Mucosa of rectum (tissue), 2 donors: ENCODE results near the gene SMC6.

Experiments
- H3K27ac ChIP-seq, 2 donors: one replicate each; pipeline ENCODE4 v1.7.0; 2013; ENCODE audit warnings: inconsistent platforms in 2 of 2, low read depth in 2 of 2, low read length in 2 of 2
- H3K27me3 ChIP-seq, 2 donors: one replicate each; pipeline ENCODE4 v1.7.0; 2013; ENCODE audit warnings: low read length in 2 of 2; ENCODE audit not compliant: control insufficient read depth in 2 of 2, insufficient read depth in 2 of 2
- H3K36me3 ChIP-seq, 2 donors: one replicate each; pipeline ENCODE4 v1.7.0; 2013; ENCODE audit warnings: low read length in 2 of 2; ENCODE audit not compliant: control insufficient read depth in 2 of 2, insufficient read depth in 2 of 2
- H3K4me1 ChIP-seq, 2 donors: one replicate each; pipeline ENCODE4 v1.7.0; 2013; ENCODE audit warnings: low read length in 2 of 2, mild to moderate bottlenecking in 1 of 2; ENCODE audit not compliant: control insufficient read depth in 2 of 2, insufficient read depth in 2 of 2
- H3K4me3 ChIP-seq, 2 donors: one replicate each; pipeline ENCODE4 v1.7.0; 2013; ENCODE audit warnings: low read length in 2 of 2
- H3K9ac ChIP-seq, 2 donors: one replicate each; pipeline ENCODE4 v1.7.0; 2013; ENCODE audit warnings: low read length in 2 of 2, low read depth in 1 of 2, mild to moderate bottlenecking in 1 of 2
- H3K9me3 ChIP-seq, 2 donors: one replicate each; pipeline ENCODE4 v1.7.0; 2013; ENCODE audit warnings: low read length in 2 of 2; ENCODE audit not compliant: control insufficient read depth in 2 of 2
- donor health status: healthy.
- donor health status: Normal muscosa, but diverticular disease.

The SMC6 gene

DNA sequence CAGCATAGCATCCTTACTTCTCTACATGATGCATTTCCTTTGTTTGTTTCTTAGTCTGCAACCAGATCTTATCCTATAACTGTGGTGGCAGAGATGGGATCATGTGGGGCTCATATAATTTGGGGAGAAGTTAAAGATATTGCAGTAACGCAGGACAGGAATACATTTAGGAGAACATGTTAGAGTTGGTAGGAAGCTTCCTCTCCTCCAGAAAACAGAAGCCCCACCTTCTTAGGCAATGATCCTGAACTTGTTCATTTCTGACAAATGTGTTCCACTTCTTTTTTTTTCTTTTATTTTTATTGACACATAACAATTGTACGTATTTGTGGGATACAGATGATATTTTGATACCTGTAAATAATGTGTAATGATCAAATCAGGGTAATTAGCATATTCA lies 113.2 kb downstream of the SMC6 start:
- H3K9ac ChIP-seq, result no peak overlapping the region
- H3K4me1 ChIP-seq, result peaks cover 0 to 3% of the 10 kb centered on the region in 2 donors
- H3K27me3 ChIP-seq, result no peaks in the 10 kb centered on the region
- H3K9me3 ChIP-seq, result no peaks in the 10 kb centered on the region
- no peaks in the 10 kb centered on the region for H3K36me3 ChIP-seq
- H3K27ac ChIP-seq, result no peak overlapping the region
- no peak overlapping the region for H3K4me3 ChIP-seq

DNA sequence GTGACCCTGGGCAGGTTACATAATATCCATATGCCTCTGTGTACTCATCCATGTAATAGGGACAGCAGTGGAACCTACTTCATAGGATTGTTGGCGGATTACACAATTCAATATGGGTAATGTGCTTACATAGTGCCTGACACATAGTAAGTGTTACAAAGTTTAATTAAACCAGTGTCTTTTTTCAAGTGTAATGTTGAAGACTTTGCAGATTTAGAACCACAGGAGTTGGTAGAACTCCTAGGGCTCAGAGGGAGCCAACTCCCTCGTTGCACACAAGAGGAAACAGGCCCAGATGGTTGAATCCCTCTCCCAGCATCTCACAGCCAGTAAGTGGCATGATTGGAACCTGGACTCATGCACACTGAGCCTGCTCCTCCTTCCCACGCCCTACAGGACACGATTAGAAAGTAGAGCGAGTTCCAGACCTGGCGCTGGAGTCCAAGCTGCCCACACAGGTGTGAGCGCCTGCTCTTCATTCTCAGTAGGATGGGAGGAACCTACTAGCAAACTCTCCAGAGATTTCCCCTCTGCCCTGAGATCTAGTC lies 115.3 kb downstream of the SMC6 start:
- no peaks in the 10 kb centered on the region for H3K36me3 ChIP-seq
- H3K9ac ChIP-seq, result no peak overlapping the region
- H3K4me3 ChIP-seq, result no peak overlapping the region
- H3K27ac ChIP-seq, result no peak overlapping the region
- no peaks in the 10 kb centered on the region for H3K9me3 ChIP-seq
- H3K27me3 ChIP-seq, result no peaks in the 10 kb centered on the region
- no peaks in the 10 kb centered on the region for H3K4me1 ChIP-seq

DNA sequence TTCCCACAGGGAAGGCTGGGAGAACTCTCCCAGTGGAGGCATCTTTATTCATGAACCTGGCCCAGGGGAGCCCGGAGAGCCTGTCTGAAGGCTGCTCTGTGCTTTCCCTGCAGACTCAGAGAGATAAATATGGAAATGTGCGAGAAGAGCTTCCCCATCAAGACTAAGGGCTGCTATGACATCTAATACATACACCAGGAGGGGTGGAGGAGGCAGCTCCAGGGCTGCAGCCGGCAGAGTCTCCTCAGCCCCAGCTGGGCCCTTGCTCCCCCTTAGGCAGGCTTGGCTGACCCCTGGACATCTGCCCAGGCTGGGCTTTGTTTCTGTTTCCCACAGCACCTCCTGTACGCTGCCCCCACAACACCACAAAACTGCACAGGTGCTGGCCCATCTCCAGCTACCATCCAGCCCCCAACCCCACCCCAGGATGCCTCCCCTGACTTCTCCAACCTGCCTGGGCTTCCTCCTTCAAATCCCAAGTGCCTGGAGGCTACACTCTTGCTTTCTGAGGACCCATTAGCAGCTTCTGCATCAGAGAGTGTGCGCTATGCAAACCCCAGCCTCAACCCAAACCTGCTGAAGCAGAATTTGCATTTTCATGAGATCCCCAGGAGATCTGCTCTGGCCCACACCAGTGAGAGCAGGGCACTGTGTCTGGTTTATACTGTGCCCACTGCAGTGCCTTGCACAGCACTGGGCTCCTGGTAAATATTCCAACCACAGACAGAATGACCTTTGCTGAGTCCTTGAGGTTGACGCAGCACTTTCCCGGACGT lies 116.3 kb downstream of the SMC6 start:
- Histone ChIP-seq H3K36me3 (no peaks in the 10 kb centered on the region), H3K27ac (no peak overlapping the region), H3K4me1 (no peaks in the 10 kb centered on the region), H3K27me3 (no peaks in the 10 kb centered on the region), H3K4me3 (no peak overlapping the region), H3K9me3 (no peaks in the 10 kb centered on the region), H3K9ac (no peak overlapping the region)

- H3K27me3 ChIP-seq, result no peaks in the 10 kb centered on the region
- no peaks in the 10 kb centered on the region for H3K4me1 ChIP-seq
- H3K27ac ChIP-seq, result no peak overlapping the region
- H3K9ac ChIP-seq, result no peak overlapping the region
- no peak overlapping the region for H3K4me3 ChIP-seq
- no peaks in the 10 kb centered on the region for H3K36me3 ChIP-seq
- no peaks in the 10 kb centered on the region for H3K9me3 ChIP-seq
Measured at GRCh38 chr2:17636257-17636656, 117.4 kb downstream of the SMC6 start.

- Histone ChIP-seq H3K9ac (no peak overlapping the region), H3K9me3 (no peaks in the 10 kb centered on the region), H3K27ac (no peak overlapping the region), H3K4me3 (no peak overlapping the region), H3K4me1 (no peaks in the 10 kb centered on the region), H3K36me3 (no peaks in the 10 kb centered on the region), H3K27me3 (no peaks in the 10 kb centered on the region)
Measured at GRCh38 chr2:17634997-17635396, 118.6 kb downstream of the SMC6 start.

GRCh38 chr2:17630089-17630488 lies 123.5 kb downstream of the SMC6 start:
- Histone ChIP-seq H3K36me3 (no peaks in the 10 kb centered on the region), H3K27ac (no peak overlapping the region)

GRCh38 chr2:17628349-17629261 lies 125.0 kb downstream of the SMC6 start:
- Histone ChIP-seq H3K27ac (no peak overlapping the region), H3K9ac (no peak overlapping the region), H3K36me3 (no peaks in the 10 kb centered on the region), H3K9me3 (no peaks in the 10 kb centered on the region), H3K4me1 (no peaks in the 10 kb centered on the region), H3K4me3 (no peak overlapping the region), H3K27me3 (no peaks in the 10 kb centered on the region)

More at GRCh38 chr2:17630089-17630488, 123.5 kb downstream of the SMC6 start:
- Histone ChIP-seq H3K9ac (no peak overlapping the region), H3K4me1 (no peaks in the 10 kb centered on the region), H3K27me3 (no peaks in the 10 kb centered on the region), H3K4me3 (no peak overlapping the region), H3K9me3 (no peaks in the 10 kb centered on the region)

- no peaks in the 10 kb centered on the region for H3K27me3 ChIP-seq
- no peak overlapping the region for H3K27ac ChIP-seq
- no peaks in the 10 kb centered on the region for H3K4me1 ChIP-seq
- H3K4me3 ChIP-seq, result no peak overlapping the region
- no peaks in the 10 kb centered on the region for H3K36me3 ChIP-seq
- H3K9ac ChIP-seq, result no peak overlapping the region
- H3K9me3 ChIP-seq, result no peaks in the 10 kb centered on the region
Measured at GRCh38 chr2:17627434-17627833, 126.2 kb downstream of the SMC6 start.

DNA sequence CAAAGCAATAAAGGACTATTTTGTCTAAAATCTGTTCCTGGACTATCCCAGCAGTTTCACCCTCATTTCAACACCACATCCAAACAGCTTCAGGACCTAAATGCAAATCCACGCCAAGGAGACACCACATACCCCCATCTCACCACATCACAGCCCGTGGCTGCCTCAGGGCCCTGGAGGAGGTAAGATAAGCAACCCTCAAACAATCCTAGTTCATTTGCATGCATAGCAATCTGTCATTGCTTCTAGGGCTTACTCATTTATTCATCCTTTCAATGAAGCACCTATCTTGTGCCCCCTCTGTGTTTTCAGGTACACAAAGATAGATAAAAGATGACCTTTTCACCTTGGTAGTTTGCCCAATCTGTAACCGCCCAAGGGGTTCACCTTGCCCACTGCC lies 126.6 kb downstream of the SMC6 start:
- H3K4me3 ChIP-seq, result no peak overlapping the region
- H3K27me3 ChIP-seq, result no peaks in the 10 kb centered on the region
- H3K9ac ChIP-seq, result no peak overlapping the region
- no peaks in the 10 kb centered on the region for H3K4me1 ChIP-seq
- no peaks in the 10 kb centered on the region for H3K9me3 ChIP-seq
- no peak overlapping the region for H3K27ac ChIP-seq
- H3K36me3 ChIP-seq, result no peaks in the 10 kb centered on the region

DNA sequence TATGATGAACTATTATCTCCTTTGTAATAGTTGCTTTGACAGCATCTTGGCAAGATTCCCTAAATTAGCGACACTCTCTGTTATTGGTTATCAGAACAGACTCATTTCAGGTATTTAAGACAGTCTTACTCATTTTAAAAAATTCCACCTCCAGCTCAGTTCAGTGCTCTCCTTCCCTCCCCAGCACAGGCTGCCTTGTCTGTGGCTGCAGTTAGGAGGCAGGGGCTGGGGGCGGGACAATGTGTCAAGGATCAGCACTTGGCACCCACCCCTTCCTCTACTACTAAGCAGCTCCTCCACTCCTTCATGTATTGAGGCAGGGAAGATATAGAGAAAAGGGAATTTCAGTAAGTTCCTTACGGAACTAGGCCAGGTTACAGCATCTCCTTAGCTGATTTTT lies 128.2 kb downstream of the SMC6 start:
- no peaks in the 10 kb centered on the region for H3K9me3 ChIP-seq
- H3K9ac ChIP-seq, result no peak overlapping the region
- H3K27ac ChIP-seq, result no peak overlapping the region
- no peaks in the 10 kb centered on the region for H3K4me1 ChIP-seq
- H3K4me3 ChIP-seq, result no peak overlapping the region
- H3K36me3 ChIP-seq, result no peaks in the 10 kb centered on the region
- H3K27me3 ChIP-seq, result no peaks in the 10 kb centered on the region
